SK-N-SH (cell line): ENCODE data around the gene NAV2. TPM values are rescaled to one million over a fixed set of nuclear protein-coding genes. Genes with fewer than 3 reads are reported as not detected.
A peak's percentile ranks its signal among the peaks of the same experiment; 100 is the strongest.

Experiments
- CTCF ChIA-PET: fragments of 300-600, 350-600 bp; formaldehyde crosslinking; extraction: SDS; loops from one replicate; lab custom pipeline; 2021; lab: Yijun Ruan, JAX
- POLR2A ChIA-PET: fragments of 350-600 bp; sonication (Branson Sonifier 250); formaldehyde crosslinking; extraction: SDS; loops from one replicate; lab custom pipeline; 2020; ENCODE audit warnings: antibody characterized with exemption, inconsistent platforms; lab: Yijun Ruan, JAX
- DNase-seq: peaks from one replicate; pipeline ENCODE4 v3.0.0; 2012
- H2AFZ ChIP-seq: fragments of 200-600 bp; sonication (generic); 2 replicates; pipeline ENCODE4 v1.8.1; 2016; ENCODE audit warnings: antibody characterized with exemption, mild to moderate bottlenecking, low read depth
- H3F3A ChIP-seq: fragments of 200-600 bp; sonication (generic); replicated peaks from 2 replicates; pipeline ENCODE3; 2016; ENCODE audit warnings: antibody characterized with exemption, mild to moderate bottlenecking; ENCODE audit not compliant: insufficient read depth
- H3K27ac ChIP-seq, 2 experiments: fragments of 200-500 bp in 1 of 2; fragments of 200-600 bp in 1 of 2; sonication (Bioruptor generic) in 1 of 2; sonication (generic), shearing (Covaris generic) in 1 of 2; 2 replicates each; pipeline versions ENCODE4 v1.5.1 to v1.6.1; 2014 to 2016; ENCODE audit warnings: low read depth in 2 of 2, inconsistent platforms in 1 of 2, low read length in 1 of 2, mild to moderate bottlenecking in 1 of 2, mixed read lengths in 1 of 2
- H3K27me3 ChIP-seq: fragments of 200-600 bp; sonication (generic), shearing (Covaris generic); 2 replicates; pipeline ENCODE4 v1.6.1; 2016; ENCODE audit warnings: mixed run types; ENCODE audit not compliant: insufficient read depth
- H3K36me3 ChIP-seq, 2 experiments: fragments of 200-500 bp in 1 of 2; fragments of 200-600 bp in 1 of 2; sonication (Bioruptor generic) in 1 of 2; sonication (generic) in 1 of 2; replicated peaks in 1 of 2; 2 replicates each; pipeline versions ENCODE3 to v1.5.1; 2014 to 2016; ENCODE audit warnings: low read length in 1 of 2, mild to moderate bottlenecking in 1 of 2; ENCODE audit not compliant: insufficient read depth in 2 of 2, control insufficient read depth in 1 of 2
- H3K4me1 ChIP-seq, 2 experiments: fragments of 200-500 bp in 1 of 2; fragments of 200-600 bp in 1 of 2; sonication (Bioruptor generic) in 1 of 2; sonication (generic), shearing (Covaris generic) in 1 of 2; 2 replicates each; pipeline versions ENCODE4 v1.5.1 to v1.6.1; 2014 to 2016; ENCODE audit warnings: low read depth in 1 of 2, low read length in 1 of 2, mixed run types in 1 of 2; ENCODE audit not compliant: insufficient read depth in 2 of 2, control insufficient read depth in 1 of 2
- H3K4me2 ChIP-seq: fragments of 200-600 bp; sonication (generic), shearing (Covaris generic); 2 replicates; pipeline ENCODE4 v1.6.1; 2017; ENCODE audit warnings: mixed run types
- H3K4me3 ChIP-seq, 2 experiments: fragments of 200-500 bp in 1 of 2; fragments of 200-600 bp in 1 of 2; sonication (Bioruptor generic) in 1 of 2; sonication (generic), shearing (Covaris generic) in 1 of 2; 2 replicates each; pipeline versions ENCODE4 v1.5.1 to v1.8.1; 2014 to 2016; ENCODE audit warnings: low read depth in 2 of 2, inconsistent platforms in 1 of 2, low read length in 1 of 2, mild to moderate bottlenecking in 1 of 2, mixed read lengths in 1 of 2, moderate library complexity in 1 of 2
- H3K79me2 ChIP-seq: fragments of 200-600 bp; sonication (generic); 2 replicates; pipeline ENCODE4 v1.8.1; 2017; ENCODE audit warnings: mild to moderate bottlenecking; ENCODE audit not compliant: insufficient read depth
- H3K9ac ChIP-seq: fragments of 200-600 bp; sonication (generic); 2 replicates; pipeline ENCODE4 v1.6.1; 2017; ENCODE audit warnings: mixed run types
- H3K9me2 ChIP-seq: fragments of 200-600 bp; sonication (generic); 2 replicates; pipeline ENCODE4 v1.6.1; 2017; ENCODE audit warnings: mixed run types
- H3K9me3 ChIP-seq: fragments of 200-600 bp; sonication (generic); 2 replicates; pipeline ENCODE4 v1.6.1; 2017; ENCODE audit warnings: mixed run types, mild to moderate bottlenecking, moderate library complexity
- H4K20me1 ChIP-seq: fragments of 200-600 bp; sonication (generic); 2 replicates; pipeline ENCODE4 v1.6.1; 2017; ENCODE audit warnings: mild to moderate bottlenecking, mixed run types; ENCODE audit not compliant: insufficient read depth
- CHD2 ChIP-seq: fragments of 150-350 bp; IDR thresholded peaks from 2 replicates; pipeline ENCODE4 v1.6.1; 2018; ENCODE audit warnings: low read length; ENCODE audit not compliant: partially characterized antibody
- ELF1 ChIP-seq: IDR thresholded peaks from 2 replicates; pipeline ENCODE4 v1.4.0; 2012
- EP300 ChIP-seq, 2 experiments: IDR thresholded peaks; 2 replicates each; pipeline versions ENCODE4 v1.4.0 to v1.6.1; 2012; ENCODE audit warnings: borderline replicate concordance in 1 of 2, low read depth in 1 of 2, low read length in 1 of 2
- GABPA ChIP-seq: IDR thresholded peaks from 2 replicates; pipeline ENCODE4 v1.4.0; 2012; ENCODE audit warnings: low read depth, mild to moderate bottlenecking
- GATA2 ChIP-seq: sonication (generic); formaldehyde crosslinking; IDR thresholded peaks from 2 replicates; pipeline ENCODE4 v1.5.0; 2020; ENCODE audit warnings: mild to moderate bottlenecking, missing genetic modification reagents
- JUND ChIP-seq: IDR thresholded peaks from 2 replicates; pipeline ENCODE4 v1.4.0; 2012
- MXI1 ChIP-seq: IDR thresholded peaks from 2 replicates; pipeline ENCODE4 v1.6.1; 2012; ENCODE audit warnings: mild to moderate bottlenecking, low read depth, low read length, improper control_type of control experiment
- NFIC ChIP-seq: IDR thresholded peaks from 2 replicates; pipeline ENCODE4 v1.4.0; 2012; ENCODE audit warnings: borderline replicate concordance
- NRF1 ChIP-seq: IDR thresholded peaks from 2 replicates; pipeline ENCODE4 v1.6.1; 2012; ENCODE audit warnings: low read depth, mild to moderate bottlenecking, low read length
- RCOR1 ChIP-seq: fragments of 150-350 bp; IDR thresholded peaks from 2 replicates; pipeline ENCODE4 v1.6.1; 2017; ENCODE audit warnings: antibody characterized with exemption, low read length
- RFX5 ChIP-seq: IDR thresholded peaks from 2 replicates; pipeline ENCODE4 v1.6.1; 2012; ENCODE audit warnings: mild to moderate bottlenecking, improper control_type of control experiment, low read length
- RXRA ChIP-seq: IDR thresholded peaks from 2 replicates; pipeline ENCODE4 v1.4.0; 2012; ENCODE audit warnings: low read depth, mild to moderate bottlenecking, borderline replicate concordance
- SIN3A ChIP-seq: IDR thresholded peaks from 2 replicates; pipeline ENCODE4 v1.6.1; 2012; ENCODE audit warnings: low read depth, mild to moderate bottlenecking, low read length, moderate library complexity, borderline replicate concordance
- TAF1 ChIP-seq: IDR thresholded peaks from 2 replicates; pipeline ENCODE4 v1.6.1; 2012; ENCODE audit warnings: low read depth, mild to moderate bottlenecking, low read length, moderate library complexity, borderline replicate concordance
- TCF12 ChIP-seq: IDR thresholded peaks from 2 replicates; pipeline ENCODE4 v1.4.0; 2012
- YY1 ChIP-seq: IDR thresholded peaks from 2 replicates; pipeline ENCODE4 v1.4.0; 2012; ENCODE audit warnings: low read depth, mild to moderate bottlenecking
- WGBS: methylation state at CpG from one replicate; pipeline ENCODE4 v1.1.6; 2017; ENCODE audit warnings: low lambda C conversion rate; 5-methylcytosine and 5-hydroxymethylcytosine counted together
- polyA plus RNA-seq, 3 experiments: library from polyadenylated mRNA; depleted of rRNA; stranded (reverse); fragments of >200 nt; gene quantifications; 2 replicates each; pipeline ENCODE4 v1.2.3, GENCODE V29; 2012
- TF ChIP-seq, protein P1 (sequence below): IDR thresholded peaks from 2 replicates; pipeline ENCODE4; 2012
- TF ChIP-seq, protein P2 (sequence below): IDR thresholded peaks from 2 replicates; pipeline ENCODE4 v1.4.0; 2012; ENCODE audit warnings: low read depth, borderline replicate concordance
- TF ChIP-seq, protein P3 (sequence below): fragments of 200-600 bp; sonication (generic); IDR thresholded peaks from 2 replicates; pipeline ENCODE4 v1.6.1; 2017; ENCODE audit warnings: antibody characterized with exemption, mild to moderate bottlenecking, moderate library complexity
- TF ChIP-seq, protein P4 (sequence below): fragments of 150-350 bp; IDR thresholded peaks from 2 replicates; pipeline ENCODE4 v1.6.1; 2016; ENCODE audit warnings: mild to moderate bottlenecking, low read depth, low read length
- TF ChIP-seq, protein P5 (sequence below): IDR thresholded peaks from 2 replicates; pipeline ENCODE4 v1.4.0; 2012; ENCODE audit warnings: low read depth, borderline replicate concordance

Gene NAV2
- polyA plus RNA-seq, 1 of the 3 experiments (the other 2 are of a cell fraction) = 26.2 TPM

DNA sequence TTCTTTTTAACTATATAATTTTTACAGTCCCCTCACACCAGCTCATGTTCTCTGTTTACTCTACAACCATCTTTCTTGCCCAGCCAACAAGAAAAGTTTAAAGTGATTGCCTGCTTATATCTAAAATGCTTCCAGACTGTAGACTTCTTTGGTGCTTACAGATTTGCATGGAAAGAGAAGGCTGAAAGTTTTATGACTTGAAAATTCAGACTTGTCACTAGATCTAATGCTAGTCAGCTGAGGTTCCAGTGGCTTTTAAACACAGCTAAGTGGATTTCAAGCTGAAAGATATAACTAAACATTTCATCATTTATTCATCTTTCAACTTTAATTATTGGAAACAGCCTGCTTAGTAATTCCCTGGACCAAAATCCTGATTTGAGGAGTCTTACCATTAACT is 178.4 kb downstream of the NAV2 start:
- peaks cover 10% of the 10 kb centered on the region for H4K20me1 ChIP-seq
- peak overlapping the region; percentile 67 to 82; a peak in 3 of 4 replicates for H3K27ac ChIP-seq
- H3K4me3 ChIP-seq = no peak overlapping the region
- no peak overlapping the region for H3K9ac ChIP-seq
- no peaks in the 10 kb centered on the region for H3K9me3 ChIP-seq
- H3K79me2 ChIP-seq = peaks cover 31% of the 10 kb centered on the region
- no peaks in the 10 kb centered on the region for H3K27me3 ChIP-seq
- H3F3A ChIP-seq = peaks cover 24% of the 10 kb centered on the region
- no peaks in the 10 kb centered on the region for H3K9me2 ChIP-seq
- H3K4me1 ChIP-seq = peaks cover 14 to 22% of the 10 kb centered on the region in 2 experiments
- DNase-seq = no peak
- H3K36me3 ChIP-seq = peaks cover 57 to 73% of the 10 kb centered on the region in 2 experiments
- CTCF ChIA-PET = interaction anchor here (1.2 to 2.2 kb wide), 3 partner anchors 12 to 240 kb away, joined by 3 to 11 read pairs (median 3); no protein-coding TSS in a partner anchor
- POLR2A ChIA-PET = no interaction called here
- TF ChIP-seq GABPA (no peak), TCF12 (peak; percentile 37; the same call in 1 of the 2 replicates), NFIC (peak; percentile 25; the same call in 1 of the 2 replicates), YY1 (no peak)
- TF ChIP-seq, protein P1, sequence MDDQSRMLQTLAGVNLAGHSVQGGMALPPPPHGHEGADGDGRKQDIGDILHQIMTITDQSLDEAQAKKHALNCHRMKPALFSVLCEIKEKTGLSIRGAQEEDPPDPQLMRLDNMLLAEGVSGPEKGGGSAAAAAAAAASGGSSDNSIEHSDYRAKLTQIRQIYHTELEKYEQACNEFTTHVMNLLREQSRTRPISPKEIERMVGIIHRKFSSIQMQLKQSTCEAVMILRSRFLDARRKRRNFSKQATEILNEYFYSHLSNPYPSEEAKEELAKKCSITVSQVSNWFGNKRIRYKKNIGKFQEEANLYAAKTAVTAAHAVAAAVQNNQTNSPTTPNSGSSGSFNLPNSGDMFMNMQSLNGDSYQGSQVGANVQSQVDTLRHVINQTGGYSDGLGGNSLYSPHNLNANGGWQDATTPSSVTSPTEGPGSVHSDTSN = peak; percentile 64
- no peak overlapping the region for H2AFZ ChIP-seq
- peak overlapping the region; percentile 22; the same call in 1 of the 2 replicates for H3K4me2 ChIP-seq

DNA sequence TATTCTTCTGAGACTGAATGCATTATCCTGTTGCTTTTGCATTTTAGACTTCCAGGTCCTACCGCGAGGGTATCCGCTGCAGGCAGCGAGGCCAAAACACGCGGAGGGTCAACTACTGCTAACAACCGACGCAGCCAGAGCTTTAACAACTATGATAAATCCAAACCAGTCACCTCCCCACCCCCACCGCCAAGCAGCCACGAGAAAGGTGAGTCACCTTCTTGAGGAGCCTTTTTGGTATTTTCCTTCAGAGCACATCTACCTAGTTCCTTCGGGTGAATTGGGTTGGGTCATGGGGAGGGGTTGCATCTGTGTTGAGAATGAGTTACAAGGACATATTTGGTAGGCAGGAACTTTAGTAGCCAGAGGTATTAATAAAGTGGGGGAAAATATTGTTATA is 179.8 kb downstream of the NAV2 start:
- H3K9ac ChIP-seq = no peak overlapping the region
- DNase-seq = no peak
- TF ChIP-seq YY1 (no peak), ELF1 (no peak), TAF1 (no peak), RXRA (no peak), RFX5 (no peak), GABPA (no peak), NFIC (no peak), MXI1 (no peak), GATA2 (CRISPR knock-in tag) (no peak), CHD2 (no peak), SIN3A (no peak), EP300 (IDR thresholded peaks at IDR 0.05; ENCODE audit: borderline replicate concordance in 1 of 2, low read depth in 1 of 2, low read length in 1 of 2) (no peak), NRF1 (no peak), JUND (no peak), RCOR1 (no peak)
- TF ChIP-seq, protein P2, sequence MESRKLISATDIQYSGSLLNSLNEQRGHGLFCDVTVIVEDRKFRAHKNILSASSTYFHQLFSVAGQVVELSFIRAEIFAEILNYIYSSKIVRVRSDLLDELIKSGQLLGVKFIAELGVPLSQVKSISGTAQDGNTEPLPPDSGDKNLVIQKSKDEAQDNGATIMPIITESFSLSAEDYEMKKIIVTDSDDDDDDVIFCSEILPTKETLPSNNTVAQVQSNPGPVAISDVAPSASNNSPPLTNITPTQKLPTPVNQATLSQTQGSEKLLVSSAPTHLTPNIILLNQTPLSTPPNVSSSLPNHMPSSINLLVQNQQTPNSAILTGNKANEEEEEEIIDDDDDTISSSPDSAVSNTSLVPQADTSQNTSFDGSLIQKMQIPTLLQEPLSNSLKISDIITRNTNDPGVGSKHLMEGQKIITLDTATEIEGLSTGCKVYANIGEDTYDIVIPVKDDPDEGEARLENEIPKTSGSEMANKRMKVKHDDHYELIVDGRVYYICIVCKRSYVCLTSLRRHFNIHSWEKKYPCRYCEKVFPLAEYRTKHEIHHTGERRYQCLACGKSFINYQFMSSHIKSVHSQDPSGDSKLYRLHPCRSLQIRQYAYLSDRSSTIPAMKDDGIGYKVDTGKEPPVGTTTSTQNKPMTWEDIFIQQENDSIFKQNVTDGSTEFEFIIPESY = no peak
- TF ChIP-seq, protein P3, sequence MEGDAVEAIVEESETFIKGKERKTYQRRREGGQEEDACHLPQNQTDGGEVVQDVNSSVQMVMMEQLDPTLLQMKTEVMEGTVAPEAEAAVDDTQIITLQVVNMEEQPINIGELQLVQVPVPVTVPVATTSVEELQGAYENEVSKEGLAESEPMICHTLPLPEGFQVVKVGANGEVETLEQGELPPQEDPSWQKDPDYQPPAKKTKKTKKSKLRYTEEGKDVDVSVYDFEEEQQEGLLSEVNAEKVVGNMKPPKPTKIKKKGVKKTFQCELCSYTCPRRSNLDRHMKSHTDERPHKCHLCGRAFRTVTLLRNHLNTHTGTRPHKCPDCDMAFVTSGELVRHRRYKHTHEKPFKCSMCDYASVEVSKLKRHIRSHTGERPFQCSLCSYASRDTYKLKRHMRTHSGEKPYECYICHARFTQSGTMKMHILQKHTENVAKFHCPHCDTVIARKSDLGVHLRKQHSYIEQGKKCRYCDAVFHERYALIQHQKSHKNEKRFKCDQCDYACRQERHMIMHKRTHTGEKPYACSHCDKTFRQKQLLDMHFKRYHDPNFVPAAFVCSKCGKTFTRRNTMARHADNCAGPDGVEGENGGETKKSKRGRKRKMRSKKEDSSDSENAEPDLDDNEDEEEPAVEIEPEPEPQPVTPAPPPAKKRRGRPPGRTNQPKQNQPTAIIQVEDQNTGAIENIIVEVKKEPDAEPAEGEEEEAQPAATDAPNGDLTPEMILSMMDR = no peak
- TF ChIP-seq, protein P4, sequence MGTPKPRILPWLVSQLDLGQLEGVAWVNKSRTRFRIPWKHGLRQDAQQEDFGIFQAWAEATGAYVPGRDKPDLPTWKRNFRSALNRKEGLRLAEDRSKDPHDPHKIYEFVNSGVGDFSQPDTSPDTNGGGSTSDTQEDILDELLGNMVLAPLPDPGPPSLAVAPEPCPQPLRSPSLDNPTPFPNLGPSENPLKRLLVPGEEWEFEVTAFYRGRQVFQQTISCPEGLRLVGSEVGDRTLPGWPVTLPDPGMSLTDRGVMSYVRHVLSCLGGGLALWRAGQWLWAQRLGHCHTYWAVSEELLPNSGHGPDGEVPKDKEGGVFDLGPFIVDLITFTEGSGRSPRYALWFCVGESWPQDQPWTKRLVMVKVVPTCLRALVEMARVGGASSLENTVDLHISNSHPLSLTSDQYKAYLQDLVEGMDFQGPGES = no peak
- TF ChIP-seq, protein P5, sequence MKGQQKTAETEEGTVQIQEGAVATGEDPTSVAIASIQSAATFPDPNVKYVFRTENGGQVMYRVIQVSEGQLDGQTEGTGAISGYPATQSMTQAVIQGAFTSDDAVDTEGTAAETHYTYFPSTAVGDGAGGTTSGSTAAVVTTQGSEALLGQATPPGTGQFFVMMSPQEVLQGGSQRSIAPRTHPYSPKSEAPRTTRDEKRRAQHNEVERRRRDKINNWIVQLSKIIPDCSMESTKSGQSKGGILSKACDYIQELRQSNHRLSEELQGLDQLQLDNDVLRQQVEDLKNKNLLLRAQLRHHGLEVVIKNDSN = no peak
- H4K20me1 ChIP-seq = peaks cover 10% of the 10 kb centered on the region
- no peak overlapping the region; a peak in 1 of 4 replicates for H3K27ac ChIP-seq
- H3K27me3 ChIP-seq = no peaks in the 10 kb centered on the region
- H3K4me3 ChIP-seq = no peak overlapping the region
- peaks cover 63 to 72% of the 10 kb centered on the region in 2 experiments for H3K36me3 ChIP-seq
- no peak overlapping the region for H3K4me2 ChIP-seq
- no peak overlapping the region for H2AFZ ChIP-seq
- WGBS = 90% methylated on average over 11 of the region's 11 CpGs
- CTCF ChIA-PET = interaction anchor here (1.0 to 2.2 kb wide), 2 partner anchors 11 to 12 kb away, joined by 3 to 11 read pairs; no protein-coding TSS in a partner anchor
- H3K9me3 ChIP-seq = no peaks in the 10 kb centered on the region
- no peaks in the 10 kb centered on the region for H3K9me2 ChIP-seq
- peaks cover 31% of the 10 kb centered on the region for H3K79me2 ChIP-seq
- POLR2A ChIA-PET = no interaction called here
- H3F3A ChIP-seq = peaks cover 29% of the 10 kb centered on the region
- H3K4me1 ChIP-seq = peaks cover 9 to 14% of the 10 kb centered on the region in 2 experiments
